GM12878 (cell line): ENCODE measurements around the gene RNF166. TPM values are rescaled to one million over a fixed set of nuclear protein-coding genes. Genes with fewer than 3 reads are reported as not detected.

ENCODE experiments used
- FOXK2 ChIP-seq: fragments of 450-650 bp; IDR thresholded peaks from 2 replicates; pipeline ENCODE4 v1.6.1; 2017; ENCODE audit warnings: mild to moderate bottlenecking, moderate library complexity
- HCFC1 ChIP-seq: fragments of 150-350 bp; IDR thresholded peaks from 2 replicates; pipeline ENCODE4 v1.6.1; 2014; ENCODE audit warnings: low read length
- MEF2B ChIP-seq: fragments of 450-650 bp; IDR thresholded peaks from 2 replicates; pipeline ENCODE4 v1.6.1; 2018; ENCODE audit warnings: mild to moderate bottlenecking, moderate library complexity; ENCODE audit not compliant: partially characterized antibody, poor library complexity, severe bottlenecking
- MTA3 ChIP-seq: IDR thresholded peaks from 2 replicates; pipeline ENCODE4 v1.6.1; 2012; ENCODE audit warnings: low read length, inconsistent platforms, borderline replicate concordance
- NR2F1 ChIP-seq: fragments of 450-650 bp; conservative IDR thresholded peaks from 2 replicates; pipeline ENCODE4 v1.6.1; 2017; ENCODE audit warnings: mild to moderate bottlenecking
- PML ChIP-seq: IDR thresholded peaks from 2 replicates; pipeline ENCODE4 v1.6.1; 2012; ENCODE audit warnings: low read length, inconsistent platforms
- SMAD1 ChIP-seq: fragments of 450-650 bp; IDR thresholded peaks from 2 replicates; pipeline ENCODE4 v1.6.1; 2018; ENCODE audit warnings: mild to moderate bottlenecking, low read depth; ENCODE audit not compliant: partially characterized antibody
- SPI1 ChIP-seq: IDR thresholded peaks from 2 replicates; pipeline ENCODE4 v1.6.1; 2011; ENCODE audit warnings: low read depth, mild to moderate bottlenecking, low read length, moderate library complexity, borderline replicate concordance; ENCODE audit not compliant: insufficient read depth
- YBX1 ChIP-seq: fragments of 450-650 bp; IDR thresholded peaks from 2 replicates; pipeline ENCODE4 v1.6.1; 2016; ENCODE audit warnings: antibody characterized with exemption
- ZNF207 ChIP-seq: fragments of 450-650 bp; IDR thresholded peaks from 2 replicates; pipeline ENCODE4 v1.6.1; 2014; ENCODE audit warnings: antibody characterized with exemption, mild to moderate bottlenecking, borderline replicate concordance
- ZNF622 ChIP-seq: fragments of 450-650 bp; IDR thresholded peaks from 2 replicates; pipeline ENCODE4 v1.6.1; 2017; ENCODE audit warnings: mild to moderate bottlenecking, inconsistent platforms
- polyA plus RNA-seq, 11 experiments: library from polyadenylated mRNA; depleted of rRNA in 4 of 11; unstranded in 6 of 11; stranded (reverse) in 5 of 11; fragments of >200 nt; fragmentation: Nextera tagmentation in 4 of 11; fragmentation: Illumina TruSeq in 1 of 11; extraction: Ambion mirVana in 4 of 11; extraction: Trizol in 1 of 11; gene quantifications; 1 replicate in 1 of 11; 2 replicates in 10 of 11; pipeline versions ENCODE4 v1.2.1 to v1.2.3, GENCODE V29; 2011 to 2016; ENCODE audit warnings: inconsistent platforms in 2 of 11, missing spikeins in 2 of 11, low read depth in 1 of 11
- total RNA-seq, 4 experiments: library from RNA; depleted of rRNA in 3 of 4; stranded (reverse); fragments of >200 nt in 3 of 4; fragmentation: Illumina TruSeq in 1 of 4; extraction: Trizol in 1 of 4; gene quantifications; 2 replicates each; pipeline versions ENCODE4 v1.2.1 to v1.2.3, GENCODE V29; 2013 to 2021
- TF ChIP-seq, protein P1 (sequence below): fragments of 450-650 bp; formaldehyde crosslinking; IDR thresholded peaks from 2 replicates; pipeline ENCODE4 v1.5.0; 2022; ENCODE audit warnings: mild to moderate bottlenecking, missing genetic modification characterization
- TF ChIP-seq, protein P2 (sequence below), 3 experiments: IDR thresholded peaks in 2 of 3; conservative IDR thresholded peaks in 1 of 3; 2 replicates each; pipeline ENCODE4 v1.5.1; 2011; ENCODE audit warnings: low read depth in 3 of 3, low read length in 3 of 3, mild to moderate bottlenecking in 3 of 3, control low read depth in 2 of 3, moderate library complexity in 2 of 3, inconsistent platforms in 1 of 3, mixed read lengths in 1 of 3; ENCODE audit not compliant: control insufficient read depth in 2 of 3, insufficient read depth in 1 of 3; ENCODE audit errors: extremely low read depth in 1 of 3
- TF ChIP-seq, protein P3 (sequence below): fragments of 450-650 bp; formaldehyde crosslinking; IDR thresholded peaks from 2 replicates; pipeline ENCODE4 v1.4.0; 2022; ENCODE audit warnings: mild to moderate bottlenecking, moderate library complexity
- TF ChIP-seq, protein P4 (sequence below): IDR thresholded peaks from 2 replicates; pipeline ENCODE4 v1.6.1; 2012; ENCODE audit warnings: low read depth, low read length, improper control_type of control experiment

Gene RNF166
- total and polyA plus RNA-seq, 10 of the 15 experiments (the other 5 are each of a cell fraction or from before 2014, with no cell fraction given), result 0.48 to 32.8 (median 12.1) TPM

DNA sequence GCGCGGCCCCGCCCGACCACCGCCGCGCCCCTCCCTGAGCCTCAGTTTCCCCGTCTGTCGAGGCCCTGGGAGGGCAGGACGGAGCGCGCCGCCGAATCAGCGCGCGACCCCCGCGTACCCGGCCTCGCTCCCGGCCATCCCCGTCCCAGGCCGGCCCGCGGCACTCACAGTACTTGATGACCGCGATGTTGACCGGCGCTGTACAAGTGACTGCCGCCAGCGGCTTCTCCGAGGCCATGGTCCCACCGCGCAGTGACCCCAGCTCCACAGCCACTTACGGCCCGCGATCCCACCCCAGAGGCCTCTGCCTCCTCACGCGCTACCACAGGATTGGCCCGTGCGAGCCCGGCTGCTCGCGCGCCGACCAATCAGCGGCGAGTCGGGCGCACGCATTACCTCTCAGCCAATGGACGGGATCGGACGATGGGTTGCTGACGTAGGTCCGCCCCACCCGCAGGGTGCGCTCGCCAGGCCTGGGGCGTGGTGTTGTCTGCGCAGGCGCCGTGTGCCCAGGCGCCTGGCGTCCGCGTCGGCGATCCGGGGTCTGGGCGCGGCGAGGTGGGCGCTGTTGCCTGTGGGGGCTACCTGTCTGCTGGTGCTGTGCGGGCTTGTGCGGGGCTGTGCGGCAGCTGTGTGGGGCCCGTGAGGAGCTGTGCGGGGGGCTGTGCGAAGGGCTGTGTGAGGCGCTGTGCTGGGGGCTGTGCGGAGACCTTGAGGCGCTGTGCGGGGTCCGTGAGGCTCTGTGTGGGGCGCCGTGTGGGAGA is 43.2 kb downstream of the RNF166 start, which contains the start of gene MVD (continued):
- TF ChIP-seq, protein P1, sequence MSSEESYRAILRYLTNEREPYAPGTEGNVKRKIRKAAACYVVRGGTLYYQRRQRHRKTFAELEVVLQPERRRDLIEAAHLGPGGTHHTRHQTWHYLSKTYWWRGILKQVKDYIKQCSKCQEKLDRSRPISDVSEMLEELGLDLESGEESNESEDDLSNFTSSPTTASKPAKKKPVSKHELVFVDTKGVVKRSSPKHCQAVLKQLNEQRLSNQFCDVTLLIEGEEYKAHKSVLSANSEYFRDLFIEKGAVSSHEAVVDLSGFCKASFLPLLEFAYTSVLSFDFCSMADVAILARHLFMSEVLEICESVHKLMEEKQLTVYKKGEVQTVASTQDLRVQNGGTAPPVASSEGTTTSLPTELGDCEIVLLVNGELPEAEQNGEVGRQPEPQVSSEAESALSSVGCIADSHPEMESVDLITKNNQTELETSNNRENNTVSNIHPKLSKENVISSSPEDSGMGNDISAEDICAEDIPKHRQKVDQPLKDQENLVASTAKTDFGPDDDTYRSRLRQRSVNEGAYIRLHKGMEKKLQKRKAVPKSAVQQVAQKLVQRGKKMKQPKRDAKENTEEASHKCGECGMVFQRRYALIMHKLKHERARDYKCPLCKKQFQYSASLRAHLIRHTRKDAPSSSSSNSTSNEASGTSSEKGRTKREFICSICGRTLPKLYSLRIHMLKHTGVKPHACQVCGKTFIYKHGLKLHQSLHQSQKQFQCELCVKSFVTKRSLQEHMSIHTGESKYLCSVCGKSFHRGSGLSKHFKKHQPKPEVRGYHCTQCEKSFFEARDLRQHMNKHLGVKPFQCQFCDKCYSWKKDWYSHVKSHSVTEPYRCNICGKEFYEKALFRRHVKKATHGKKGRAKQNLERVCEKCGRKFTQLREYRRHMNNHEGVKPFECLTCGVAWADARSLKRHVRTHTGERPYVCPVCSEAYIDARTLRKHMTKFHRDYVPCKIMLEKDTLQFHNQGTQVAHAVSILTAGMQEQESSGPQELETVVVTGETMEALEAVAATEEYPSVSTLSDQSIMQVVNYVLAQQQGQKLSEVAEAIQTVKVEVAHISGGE (CRISPR knock-in tag), result no peak
- no peak for TF ChIP-seq SMAD1
- TF ChIP-seq ZNF622, result no peak
- TF ChIP-seq, protein P2, sequence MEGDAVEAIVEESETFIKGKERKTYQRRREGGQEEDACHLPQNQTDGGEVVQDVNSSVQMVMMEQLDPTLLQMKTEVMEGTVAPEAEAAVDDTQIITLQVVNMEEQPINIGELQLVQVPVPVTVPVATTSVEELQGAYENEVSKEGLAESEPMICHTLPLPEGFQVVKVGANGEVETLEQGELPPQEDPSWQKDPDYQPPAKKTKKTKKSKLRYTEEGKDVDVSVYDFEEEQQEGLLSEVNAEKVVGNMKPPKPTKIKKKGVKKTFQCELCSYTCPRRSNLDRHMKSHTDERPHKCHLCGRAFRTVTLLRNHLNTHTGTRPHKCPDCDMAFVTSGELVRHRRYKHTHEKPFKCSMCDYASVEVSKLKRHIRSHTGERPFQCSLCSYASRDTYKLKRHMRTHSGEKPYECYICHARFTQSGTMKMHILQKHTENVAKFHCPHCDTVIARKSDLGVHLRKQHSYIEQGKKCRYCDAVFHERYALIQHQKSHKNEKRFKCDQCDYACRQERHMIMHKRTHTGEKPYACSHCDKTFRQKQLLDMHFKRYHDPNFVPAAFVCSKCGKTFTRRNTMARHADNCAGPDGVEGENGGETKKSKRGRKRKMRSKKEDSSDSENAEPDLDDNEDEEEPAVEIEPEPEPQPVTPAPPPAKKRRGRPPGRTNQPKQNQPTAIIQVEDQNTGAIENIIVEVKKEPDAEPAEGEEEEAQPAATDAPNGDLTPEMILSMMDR (IDR thresholded peaks at IDR 0.05 in 2 of 3, conservative IDR thresholded peaks at IDR 0.05 in 1 of 3; ENCODE audit: control insufficient read depth in 2 of 3, extremely low read depth in 1 of 3, insufficient read depth in 1 of 3, low read depth in 3 of 3, low read length in 3 of 3), result 0 out of 6 replicates have a peak, but pooled peaks of 1 of the 3 experiments have one; percentile 4
- peak; percentile 91 for TF ChIP-seq NR2F1
- TF ChIP-seq ZNF207, result no peak
- TF ChIP-seq HCFC1, result peak; percentile 39; the same call in 1 of the 2 replicates
- no peak for TF ChIP-seq SPI1
- no peak for TF ChIP-seq YBX1
- TF ChIP-seq, protein P3, sequence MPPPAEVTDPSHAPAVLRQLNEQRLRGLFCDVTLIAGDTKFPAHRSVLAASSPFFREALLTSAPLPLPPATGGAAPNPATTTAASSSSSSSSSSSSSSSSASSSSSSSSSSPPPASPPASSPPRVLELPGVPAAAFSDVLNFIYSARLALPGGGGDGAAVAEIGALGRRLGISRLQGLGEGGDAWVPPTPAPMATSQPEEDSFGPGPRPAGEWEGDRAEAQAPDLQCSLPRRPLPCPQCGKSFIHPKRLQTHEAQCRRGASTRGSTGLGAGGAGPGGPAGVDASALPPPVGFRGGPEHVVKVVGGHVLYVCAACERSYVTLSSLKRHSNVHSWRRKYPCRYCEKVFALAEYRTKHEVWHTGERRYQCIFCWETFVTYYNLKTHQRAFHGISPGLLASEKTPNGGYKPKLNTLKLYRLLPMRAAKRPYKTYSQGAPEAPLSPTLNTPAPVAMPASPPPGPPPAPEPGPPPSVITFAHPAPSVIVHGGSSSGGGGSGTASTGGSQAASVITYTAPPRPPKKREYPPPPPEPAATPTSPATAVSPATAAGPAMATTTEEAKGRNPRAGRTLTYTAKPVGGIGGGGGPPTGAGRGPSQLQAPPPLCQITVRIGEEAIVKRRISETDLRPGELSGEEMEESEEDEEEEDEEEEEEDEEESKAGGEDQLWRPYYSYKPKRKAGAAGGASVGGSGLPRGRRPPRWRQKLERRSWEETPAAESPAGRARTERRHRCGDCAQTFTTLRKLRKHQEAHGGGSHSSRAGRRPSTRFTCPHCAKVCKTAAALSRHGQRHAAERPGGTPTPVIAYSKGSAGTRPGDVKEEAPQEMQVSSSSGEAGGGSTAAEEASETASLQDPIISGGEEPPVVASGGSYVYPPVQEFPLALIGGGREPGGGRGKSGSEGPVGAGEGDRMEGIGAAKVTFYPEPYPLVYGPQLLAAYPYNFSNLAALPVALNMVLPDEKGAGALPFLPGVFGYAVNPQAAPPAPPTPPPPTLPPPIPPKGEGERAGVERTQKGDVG (CRISPR knock-in tag), result no peak
- TF ChIP-seq MTA3, result no peak
- no peak for TF ChIP-seq MEF2B
- TF ChIP-seq FOXK2, result no peak
- no peak; the same call in 1 of the 2 replicates for TF ChIP-seq PML
- TF ChIP-seq, protein P4, sequence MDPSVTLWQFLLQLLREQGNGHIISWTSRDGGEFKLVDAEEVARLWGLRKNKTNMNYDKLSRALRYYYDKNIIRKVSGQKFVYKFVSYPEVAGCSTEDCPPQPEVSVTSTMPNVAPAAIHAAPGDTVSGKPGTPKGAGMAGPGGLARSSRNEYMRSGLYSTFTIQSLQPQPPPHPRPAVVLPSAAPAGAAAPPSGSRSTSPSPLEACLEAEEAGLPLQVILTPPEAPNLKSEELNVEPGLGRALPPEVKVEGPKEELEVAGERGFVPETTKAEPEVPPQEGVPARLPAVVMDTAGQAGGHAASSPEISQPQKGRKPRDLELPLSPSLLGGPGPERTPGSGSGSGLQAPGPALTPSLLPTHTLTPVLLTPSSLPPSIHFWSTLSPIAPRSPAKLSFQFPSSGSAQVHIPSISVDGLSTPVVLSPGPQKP, result no peak
